IPS-NIHi11 (cell line): ENCODE results near the gene INPP5E.

Experiments used
- DNase-seq: peaks from one replicate; pipeline ENCODE4 v3.0.0; 2012; ENCODE audit warnings: mixed read lengths, low spot score

The INPP5E gene

DNA sequence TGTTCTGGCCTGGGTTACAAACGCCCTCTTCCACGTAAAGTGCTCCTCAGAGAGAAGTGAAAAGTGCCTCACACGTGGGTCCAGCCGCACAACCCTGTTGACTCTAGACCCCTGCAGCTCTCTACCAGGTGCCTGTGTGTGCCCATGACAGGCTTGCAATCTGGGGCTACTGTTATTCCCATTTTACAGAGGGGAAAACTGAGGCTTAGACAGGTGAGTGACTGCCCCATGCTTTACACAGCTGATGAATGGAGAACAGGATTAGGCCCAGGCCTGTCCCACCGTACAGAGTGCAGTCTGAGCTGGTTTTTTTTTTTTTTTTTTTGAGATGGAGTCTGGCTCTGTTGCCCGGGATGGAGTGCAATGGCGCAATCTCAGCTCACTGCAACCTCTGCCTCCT lies 6.2 kb upstream of the INPP5E start:
- DNase-seq = no peak

DNA sequence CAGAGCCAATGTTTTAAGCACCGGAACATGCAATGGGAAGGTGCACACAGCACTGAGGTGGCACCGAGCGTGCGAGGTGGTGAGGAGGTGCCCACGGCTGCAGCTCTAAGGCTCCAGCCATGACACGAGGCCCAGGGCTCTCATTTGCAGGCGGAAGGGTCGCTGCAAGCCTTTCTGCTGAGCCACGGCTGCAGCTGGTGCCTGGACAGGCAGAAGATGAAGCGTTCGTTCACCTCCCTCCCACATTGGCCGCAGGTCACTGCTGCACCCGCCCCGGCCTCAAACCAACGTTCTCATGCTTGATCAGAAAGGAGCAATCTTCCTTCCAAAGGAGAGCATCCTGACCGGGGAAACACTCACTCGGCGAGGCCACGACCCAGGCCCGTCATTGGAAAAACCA lies 4.5 kb upstream of the INPP5E start:
- no peak for DNase-seq

DNA sequence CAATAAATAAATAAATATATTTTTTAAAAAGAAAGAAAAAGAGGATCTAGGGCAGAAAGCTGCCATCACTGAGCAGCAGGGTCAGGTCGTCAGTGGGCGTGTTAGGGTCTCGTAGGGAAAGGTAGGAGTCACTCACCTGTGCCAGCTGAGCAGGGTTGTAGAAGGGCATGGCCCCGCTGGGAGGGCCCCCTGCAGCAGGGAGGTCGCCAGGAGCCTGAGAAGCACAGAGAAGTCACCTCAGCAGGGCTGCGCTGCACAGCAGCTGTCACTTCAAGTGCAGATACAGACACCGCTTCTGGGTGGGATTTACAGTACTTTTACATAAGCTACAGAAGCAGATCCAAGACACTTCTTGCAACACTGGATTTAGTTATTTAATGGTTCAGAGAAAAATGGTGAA lies 4.0 kb upstream of the INPP5E start:
- no peak for DNase-seq

DNA sequence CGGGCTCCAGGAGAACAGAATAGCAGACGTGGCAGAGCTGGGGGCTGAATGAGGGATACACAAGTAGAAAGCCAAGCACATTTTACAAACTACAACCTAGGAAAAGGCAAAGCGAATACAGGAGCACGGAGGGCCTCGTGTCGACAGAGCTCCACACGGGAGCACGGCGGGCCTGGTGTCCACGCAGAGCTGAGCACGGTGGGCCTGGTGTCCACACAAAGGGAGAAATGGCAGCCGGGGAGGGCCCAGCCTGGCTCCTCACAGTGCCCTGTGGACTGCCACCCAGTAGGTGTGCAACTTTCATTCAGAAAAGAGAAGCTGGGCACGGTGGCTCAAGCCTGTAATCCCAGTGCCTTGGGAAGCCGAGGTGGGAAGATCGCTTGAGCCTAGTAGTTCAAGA lies 3.4 kb upstream of the INPP5E start:
- DNase-seq = no peak

DNA sequence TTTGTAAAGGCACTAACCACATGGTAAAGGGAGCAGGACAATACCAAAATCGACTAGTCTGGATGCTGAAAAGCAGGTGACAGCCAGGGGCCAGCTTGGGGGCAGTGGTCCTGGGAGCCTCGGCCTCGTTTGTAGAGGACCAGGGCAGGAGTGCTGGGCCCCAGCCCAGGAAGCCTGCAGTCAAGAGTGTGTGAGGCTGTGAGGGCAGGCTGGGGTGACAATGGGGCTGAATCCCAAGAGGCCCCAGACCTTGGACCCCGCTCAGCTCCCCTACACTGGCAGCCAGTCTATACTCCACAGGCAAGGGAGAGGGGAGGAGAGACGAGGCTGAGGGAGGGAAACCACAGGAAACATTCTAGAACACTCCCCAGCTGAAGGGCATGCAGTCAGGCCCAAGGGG lies 2.6 kb upstream of the INPP5E start:
- DNase-seq = no peak

DNA sequence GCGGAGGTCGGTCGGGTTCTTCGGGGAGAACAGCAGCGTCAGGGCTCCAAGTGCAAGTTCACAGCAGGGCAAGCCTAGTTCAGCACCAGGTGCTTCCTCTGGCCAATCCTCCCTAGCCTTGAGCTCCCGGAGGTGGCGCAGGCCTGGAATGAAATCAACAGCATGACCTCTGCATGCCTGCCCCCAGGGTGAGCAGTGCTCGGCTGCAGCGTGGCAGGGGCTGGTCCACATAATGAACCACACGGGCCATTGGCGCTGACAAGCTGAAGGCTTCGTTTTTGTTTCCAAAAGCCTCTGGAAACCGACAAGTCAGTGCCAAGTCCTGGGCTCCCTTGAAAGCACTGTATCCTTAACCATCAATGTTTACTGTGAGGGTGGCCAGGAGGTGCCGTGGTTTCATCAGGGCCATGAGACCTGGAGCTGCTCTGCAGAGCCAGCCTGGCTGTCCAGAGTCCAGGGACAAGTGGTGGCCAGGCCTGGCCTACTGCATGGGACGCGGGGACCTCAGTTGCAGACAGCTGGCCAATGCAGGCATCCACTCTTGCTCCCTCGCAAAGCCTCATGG lies 2.1 kb upstream of the INPP5E start:
- no peak for DNase-seq

DNA sequence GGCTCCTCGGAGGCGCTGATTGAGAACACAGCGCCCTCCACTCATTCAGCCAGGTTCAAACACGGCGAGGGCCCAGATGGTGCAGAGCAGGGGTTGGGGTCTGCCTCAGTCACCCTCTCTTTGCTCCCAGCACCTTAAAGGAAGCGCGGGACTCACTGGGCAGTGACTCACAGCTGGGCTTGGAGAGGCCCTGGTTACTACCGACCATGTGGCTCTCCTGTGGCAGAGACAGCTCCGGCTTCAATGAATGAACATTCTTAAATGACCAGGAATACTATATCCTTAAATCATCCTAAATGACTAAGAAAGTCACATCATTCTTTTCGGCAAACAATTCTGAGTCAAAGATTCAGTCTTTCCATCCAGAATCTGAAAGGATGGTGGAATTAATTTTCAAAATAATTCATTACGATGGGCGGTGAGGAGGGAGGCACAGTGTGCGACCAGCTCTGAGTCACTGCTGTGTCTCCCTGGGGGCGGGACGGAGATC lies 1.6 kb upstream of the INPP5E start:
- no peak for DNase-seq

DNA sequence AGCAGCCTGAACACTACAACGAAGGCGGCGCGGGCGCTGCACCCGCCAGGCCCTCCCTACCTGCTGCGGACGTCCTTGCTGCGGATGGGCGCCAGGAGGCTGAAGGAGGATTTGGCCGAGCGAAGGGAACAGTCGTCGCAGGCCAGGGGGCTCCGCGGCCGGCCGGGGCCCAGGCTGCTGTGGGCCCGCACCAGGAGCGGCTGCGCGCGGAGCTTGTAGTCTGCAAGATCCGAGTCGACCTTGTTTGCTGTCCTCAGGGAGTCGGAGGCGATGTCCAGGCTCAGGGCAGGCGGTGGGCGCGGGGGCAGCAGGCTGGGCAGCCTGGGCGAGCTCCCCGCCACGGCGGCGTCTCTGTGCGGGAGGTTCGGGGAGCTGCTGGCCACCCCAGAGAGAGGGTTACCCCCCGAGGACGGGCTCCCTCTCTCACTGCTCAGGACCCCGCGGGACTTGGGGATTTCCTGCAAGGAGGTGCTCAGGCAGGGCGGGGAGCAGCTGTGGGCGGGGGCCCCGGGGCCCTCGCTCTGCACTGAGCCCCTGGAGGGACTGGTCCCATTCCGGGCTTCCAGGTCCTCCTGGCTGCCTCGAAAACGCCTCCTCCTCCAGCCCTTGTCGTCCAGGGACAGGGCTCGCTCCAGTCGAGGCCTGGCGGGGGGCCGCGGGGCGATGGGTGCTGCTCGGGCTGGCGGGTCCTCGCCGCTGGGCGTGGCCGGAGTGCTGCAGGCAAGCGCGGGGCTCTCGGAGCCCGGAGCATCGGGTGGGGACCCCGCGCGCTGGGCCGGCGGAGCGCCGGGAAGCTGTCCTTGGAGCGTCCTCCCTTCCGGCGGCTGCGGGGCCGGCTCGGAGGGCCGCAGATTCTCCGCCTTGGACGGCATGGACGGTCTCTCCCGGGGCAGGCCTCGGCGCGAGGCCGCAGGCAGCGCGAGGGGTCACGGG lies 831 bp downstream of the INPP5E start:
- DNase-seq = peak; percentile 75

DNA sequence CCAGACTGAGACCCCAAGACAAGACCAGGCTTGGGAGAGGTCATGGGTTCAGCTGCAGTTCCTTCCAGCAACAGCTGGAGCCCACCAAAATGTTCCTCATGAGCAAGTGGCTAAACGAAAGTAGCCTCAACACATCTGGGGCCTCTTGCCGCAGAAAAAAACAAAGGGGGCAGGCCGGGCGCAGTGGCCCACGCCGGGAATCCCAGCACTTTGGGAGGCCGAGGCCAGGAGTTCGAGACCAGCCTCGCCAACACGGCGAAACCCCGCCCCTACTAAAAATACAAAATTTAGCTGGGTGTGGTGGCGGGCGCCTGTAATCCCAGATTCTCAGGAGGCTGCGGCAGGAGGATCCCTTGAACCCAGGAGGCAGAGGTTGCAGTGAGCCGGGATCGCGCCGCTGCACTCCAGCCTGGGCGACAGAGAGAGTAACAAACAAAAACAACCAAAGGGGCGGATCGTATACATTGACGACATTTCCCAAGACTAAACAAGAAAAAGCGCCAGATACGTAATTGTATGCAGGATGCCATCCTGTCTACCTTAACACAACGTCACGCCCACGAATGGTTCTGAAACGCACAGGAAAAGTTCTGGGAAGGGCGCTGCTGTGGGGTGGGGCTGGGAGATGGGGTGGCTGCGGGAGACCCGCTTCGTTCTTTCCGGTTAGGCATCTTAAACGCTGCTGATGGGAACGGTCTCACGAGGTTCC lies 1.7 kb downstream of the INPP5E start:
- no peak for DNase-seq

DNA sequence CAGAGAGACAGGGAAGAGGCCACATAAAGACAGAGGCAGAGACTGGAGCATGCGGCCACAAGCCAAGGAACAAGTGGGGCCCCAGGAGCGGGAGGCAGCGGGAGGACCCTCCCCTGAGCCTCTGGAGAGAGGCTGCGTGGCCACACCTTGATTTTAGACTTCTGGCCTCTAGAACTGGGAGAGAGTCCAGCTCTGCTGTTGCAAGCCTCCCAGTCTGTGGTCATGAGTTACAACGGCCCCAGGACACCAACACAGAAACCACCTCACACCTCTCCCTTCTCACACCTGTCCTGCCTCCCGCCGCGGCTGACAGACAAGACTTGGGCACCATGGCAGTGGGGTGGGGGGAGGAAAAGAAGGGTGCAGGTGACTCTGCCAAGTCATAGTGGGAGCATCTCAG lies 2.2 kb downstream of the INPP5E start:
- DNase-seq = no peak

DNA sequence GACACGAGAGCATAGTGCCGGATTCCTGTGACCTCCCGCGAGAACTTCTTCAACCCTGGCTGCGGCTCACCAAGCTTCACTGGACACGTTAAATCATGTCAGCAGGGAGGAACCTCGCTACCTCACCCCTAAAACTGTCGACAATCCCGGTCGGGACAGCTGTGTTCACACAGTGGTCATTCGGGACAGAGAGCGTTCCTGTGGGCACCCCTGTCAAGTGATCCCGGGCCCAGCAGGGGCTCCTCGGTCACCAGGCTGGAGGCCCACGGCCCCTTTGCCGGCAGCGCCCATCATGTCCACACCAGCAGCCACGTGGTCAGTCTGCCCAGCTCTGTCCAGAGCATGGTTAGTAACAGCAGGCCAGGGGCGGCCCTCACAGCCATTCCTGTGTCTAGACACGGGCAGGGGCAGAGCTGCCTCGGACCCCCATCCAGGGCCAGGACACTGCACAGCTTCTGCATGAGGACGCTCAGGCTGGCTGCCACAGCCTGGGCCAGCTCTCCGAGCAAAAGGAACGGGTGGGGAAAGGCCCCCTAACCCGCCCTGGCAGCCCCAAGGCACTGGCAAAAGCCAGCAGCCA lies 3.5 kb downstream of the INPP5E start:
- DNase-seq = no peak

DNA sequence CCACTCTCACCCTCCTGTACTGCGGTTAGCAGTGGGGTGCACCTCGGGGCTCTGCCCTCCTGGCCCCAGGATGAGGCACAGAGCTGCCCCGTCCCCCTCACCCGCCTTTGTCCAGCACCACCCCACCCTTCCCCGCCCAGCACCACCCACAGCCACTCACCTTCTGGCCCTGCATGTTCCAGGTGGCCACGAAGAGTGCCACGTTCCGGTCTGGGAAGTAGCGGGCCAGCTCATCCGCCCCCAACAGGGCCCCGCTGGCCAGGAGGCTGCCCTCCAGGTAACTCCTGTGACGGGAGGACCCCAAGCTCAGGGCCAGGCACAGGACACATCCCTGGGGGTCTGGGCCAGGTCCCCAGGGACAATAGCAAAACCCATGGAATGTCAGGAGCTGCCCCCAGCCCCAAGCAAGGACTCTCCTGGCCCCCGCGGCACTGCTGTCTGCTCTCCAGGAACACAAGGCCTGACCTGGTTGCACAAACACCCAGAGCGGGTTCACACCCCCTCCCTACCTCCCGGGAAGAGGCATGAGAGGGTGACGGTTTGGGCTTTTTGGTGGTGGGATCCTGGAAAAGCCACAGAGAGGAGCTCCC lies 5.0 kb downstream of the INPP5E start:
- DNase-seq = no peak

DNA sequence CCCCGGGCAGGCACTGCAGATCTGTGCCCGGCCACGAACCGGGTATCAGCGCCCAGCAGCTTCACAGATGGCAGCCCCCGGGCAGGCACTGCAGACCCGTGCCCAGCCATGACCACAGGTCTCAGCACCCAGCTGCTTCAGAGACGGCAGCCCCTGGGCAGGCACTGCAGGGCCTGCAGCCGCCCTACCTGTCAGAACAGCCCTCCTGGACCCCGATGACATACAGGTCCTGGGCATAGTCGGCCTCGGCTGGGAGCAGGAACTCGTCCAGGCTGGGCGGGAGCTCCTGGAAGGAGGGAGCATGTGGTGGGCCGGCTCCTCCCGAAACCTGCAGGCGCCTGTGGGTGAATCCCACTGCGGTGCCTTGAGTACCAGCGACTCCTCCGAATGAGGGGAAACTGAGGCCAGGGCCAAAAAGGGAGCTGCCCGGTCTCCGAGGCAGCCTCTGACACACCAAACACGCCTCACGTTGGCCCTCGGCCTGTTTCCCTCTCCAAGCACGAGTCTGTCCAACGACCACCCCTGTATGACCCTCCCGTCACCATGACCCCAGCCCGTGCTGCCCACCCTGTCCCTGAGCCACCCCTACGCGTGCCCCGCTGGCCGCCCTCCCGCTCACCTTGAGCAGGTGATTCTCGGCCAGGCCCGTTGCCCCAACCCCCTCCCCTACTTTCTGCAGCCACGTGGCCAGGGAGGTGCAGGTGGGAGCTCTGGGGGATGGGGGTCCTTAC lies 5.6 kb downstream of the INPP5E start:
- DNase-seq = no peak

DNA sequence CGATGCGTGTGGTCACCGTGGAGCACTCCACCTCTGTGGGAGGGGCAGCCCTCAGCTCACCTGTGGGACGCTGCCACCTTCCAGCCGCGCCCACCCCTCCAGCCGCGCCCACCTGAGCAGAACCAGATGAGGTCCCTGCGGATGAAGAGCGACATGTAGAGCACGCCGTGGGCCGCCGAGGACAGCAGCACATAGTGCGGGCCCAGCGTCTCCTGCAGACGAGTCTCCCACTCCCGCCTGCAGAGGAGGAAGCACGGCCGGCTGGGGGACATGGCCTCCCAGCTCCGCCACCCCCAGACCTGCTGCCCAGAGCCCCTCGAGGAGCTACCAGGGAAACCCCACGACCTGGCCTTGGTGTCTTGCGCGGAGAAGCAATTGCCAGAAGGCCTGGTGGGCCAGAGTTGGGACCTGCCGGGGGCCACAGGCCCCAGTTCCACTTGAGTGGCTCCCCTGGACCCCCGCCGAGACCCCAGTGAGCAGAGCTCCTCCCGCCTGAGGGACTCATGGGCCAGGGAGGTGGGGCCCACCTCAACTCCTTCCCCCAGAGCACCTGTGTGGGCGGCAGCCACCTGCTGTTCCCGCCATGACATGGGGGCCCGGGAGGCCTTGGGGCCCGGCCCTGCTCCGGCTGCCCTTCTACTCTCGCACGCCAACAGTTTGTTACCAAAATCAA lies 6.5 kb downstream of the INPP5E start:
- peak; percentile 16 for DNase-seq

DNA sequence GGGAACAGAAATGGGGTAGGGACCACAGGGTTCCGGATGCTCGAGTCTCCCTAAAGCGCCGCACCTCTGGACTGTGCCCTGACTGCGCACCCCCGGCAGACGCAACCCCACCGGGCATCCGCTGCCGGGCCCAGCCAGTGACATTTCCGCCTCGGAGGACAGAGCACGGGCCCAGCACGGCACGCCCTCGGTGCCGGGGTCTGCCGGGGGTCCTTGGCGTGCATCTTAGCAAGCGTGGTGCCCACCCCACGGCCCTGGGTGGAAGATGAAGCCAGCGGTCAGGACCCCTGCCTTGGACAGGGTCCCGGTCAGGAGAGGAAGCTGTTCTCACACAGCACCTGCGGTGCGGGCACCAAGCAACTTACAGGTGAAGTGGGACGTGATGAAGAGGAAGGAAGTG lies 7.1 kb downstream of the INPP5E start:
- DNase-seq = peak; percentile 7

DNA sequence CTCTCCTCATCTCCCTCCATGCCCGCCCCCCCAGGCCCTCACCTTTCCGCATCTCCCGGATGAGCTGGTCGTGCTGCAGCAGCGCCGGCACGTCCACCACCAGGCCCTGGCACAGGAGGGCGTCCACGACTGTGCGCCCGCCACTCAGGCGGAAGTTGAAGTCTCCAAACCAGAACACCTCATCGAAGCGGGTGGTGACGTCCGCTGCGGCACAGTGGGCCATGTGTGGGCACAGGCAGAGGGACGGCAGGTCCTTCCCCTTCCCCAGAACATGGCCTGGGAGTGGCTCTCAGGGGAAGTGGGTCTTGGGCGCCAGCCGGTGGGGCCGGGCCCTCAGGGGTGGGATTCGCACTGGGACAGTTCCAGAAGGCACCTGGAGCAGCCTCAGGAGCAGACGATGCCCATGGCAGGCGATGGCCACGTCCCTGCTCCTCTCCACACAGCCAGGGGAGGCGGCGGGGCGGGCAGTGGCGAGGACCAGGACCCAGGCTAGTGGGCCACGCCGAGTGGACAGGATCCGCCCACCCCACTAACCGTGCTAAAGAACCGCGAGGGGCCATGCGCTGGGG lies 7.8 kb downstream of the INPP5E start:
- DNase-seq = no peak

DNA sequence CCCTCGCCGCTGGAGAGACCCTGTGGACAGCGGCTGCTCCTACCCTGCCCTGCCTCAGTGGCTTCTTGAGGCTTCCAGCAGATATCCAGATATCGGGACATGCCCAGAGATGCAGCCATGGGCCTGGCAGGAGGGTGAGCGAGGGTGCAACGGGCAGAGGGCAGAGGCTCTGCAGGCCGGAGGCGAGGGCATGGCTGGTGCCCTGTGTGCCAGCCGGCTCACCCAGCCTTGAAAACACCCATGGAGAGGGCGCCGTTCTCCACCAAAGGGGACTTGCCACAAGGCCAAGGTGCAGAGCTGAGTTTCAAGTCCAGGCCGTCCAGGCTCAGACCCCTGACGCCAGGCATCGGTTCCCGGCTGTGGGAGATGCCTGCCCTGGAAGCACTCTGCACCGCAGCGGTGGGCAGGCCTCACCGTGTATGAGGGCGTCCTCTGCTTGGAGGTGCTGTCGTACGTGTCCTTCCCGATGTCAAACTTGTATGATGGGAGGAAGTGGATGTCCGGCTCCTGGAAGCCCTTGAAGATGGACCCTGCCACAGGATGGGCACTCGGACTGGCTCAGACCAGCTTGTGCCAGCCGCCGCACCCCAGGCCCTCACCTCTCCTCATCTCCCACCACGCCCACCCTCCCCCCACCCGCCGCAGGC lies 8.9 kb downstream of the INPP5E start:
- DNase-seq = no peak

DNA sequence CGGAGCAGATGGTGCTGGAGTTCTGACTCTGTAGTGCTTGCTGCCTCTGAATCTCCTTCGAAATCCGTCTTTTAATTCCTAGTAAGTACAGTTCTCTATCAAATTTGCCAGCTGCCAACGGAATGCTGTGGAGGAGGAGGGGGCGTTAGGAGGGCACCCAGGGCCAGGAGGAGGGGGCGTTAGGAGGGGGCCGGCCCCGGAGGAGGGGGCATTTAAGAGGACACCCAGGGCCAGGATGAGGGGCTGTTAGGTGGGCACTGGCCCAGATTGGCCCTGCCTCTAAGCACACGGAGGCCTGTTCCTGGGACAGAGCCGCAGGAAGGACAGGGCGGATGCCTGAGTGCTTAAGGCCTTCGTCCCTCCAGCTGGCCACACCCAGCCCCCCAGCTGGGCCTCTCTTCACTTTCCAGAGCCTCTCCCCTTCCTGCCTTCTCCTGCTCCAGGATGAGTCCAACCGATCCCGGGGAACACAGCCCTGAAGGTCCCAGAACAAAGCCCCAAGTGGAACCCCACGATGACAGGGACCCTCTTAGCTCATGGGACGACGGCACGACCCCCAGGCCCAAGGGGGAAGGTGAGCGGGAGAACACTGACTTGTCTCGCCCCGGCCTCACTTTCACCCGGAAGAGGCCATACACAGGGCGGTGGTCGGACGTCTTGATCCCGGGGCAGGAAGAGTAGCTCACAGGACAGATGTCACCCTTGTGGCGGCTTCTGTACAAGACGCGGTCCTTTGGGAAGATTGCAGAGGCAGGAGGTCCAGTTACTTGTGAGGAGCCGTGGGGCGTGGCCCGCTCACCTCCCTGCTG lies 9.8 kb downstream of the INPP5E start:
- DNase-seq = no peak

DNA sequence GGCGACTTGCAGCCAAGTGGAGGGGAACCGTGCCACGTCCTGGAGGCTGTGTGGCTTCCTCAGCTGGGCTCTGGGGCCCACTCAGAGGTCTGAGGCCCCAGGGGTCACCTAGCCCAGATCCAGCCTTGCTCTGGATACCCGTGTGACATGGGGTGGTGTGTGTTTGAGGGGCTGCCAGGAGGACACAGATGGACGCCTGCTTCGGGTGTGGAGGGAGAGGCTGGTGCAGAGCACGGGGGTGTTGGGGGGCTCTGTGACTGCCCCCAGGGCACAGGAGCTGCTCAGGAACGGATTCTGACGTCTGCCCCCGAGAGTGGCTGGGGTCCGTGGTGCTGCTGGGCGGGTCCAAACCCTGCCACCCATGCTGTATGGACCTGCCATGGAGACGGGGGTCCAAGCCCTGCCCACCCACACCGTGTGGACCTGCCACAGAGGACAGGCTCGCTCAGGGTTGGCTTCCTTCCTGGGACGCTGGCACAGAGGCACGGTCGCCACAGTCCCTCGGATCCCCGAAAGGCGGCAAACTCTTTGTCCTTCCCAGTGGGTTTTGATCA lies 10.5 kb downstream of the INPP5E start:
- DNase-seq = no peak
